IMR-90 (cell line): ENCODE measurements around the gene RORB. TPM values are rescaled to one million over a fixed set of nuclear protein-coding genes. Genes with fewer than 3 reads are reported as not detected.

Experiments
- ATAC-seq: fragments of 200-7000 bp; cut with Tn5 transposase; 2 replicates; pipeline ENCODE4 v1.9.1; 2020; ENCODE audit warnings: low read depth, mild to moderate bottlenecking, moderate library complexity
- BruUV-seq: library from RNA; stranded (reverse); fragments of 400-500 nt; replicated peaks from 2 replicates; lab custom pipeline; 2021; lab: Mats Ljungman, UMichigan
- CTCF ChIA-PET: fragments of 300-600 bp; formaldehyde crosslinking; extraction: SDS; loops from one replicate; lab custom pipeline; 2021; ENCODE audit warnings: antibody characterized with exemption; lab: Yijun Ruan, JAX
- POLR2A ChIA-PET: fragments of 300-600 bp; sonication (Branson Sonifier 250); formaldehyde crosslinking; loops from one replicate; lab custom pipeline; 2022; ENCODE audit warnings: antibody characterized with exemption; ENCODE audit not compliant: unreplicated experiment; lab: Charles Lee
- DNase-seq: peaks from one replicate; pipeline ENCODE4 v3.0.0; 2013
- H2AFZ ChIP-seq: replicated peaks from 2 replicates; pipeline ENCODE3; 2013; ENCODE audit warnings: low read length, mild to moderate bottlenecking; ENCODE audit not compliant: poor library complexity
- H2AK5ac ChIP-seq: 2 replicates; pipeline ENCODE4 v1.6.1; 2013; ENCODE audit warnings: low read depth, low read length, inconsistent platforms
- H2AK9ac ChIP-seq: replicated peaks from 2 replicates; pipeline ENCODE3; 2013; ENCODE audit warnings: mild to moderate bottlenecking, low read depth, low read length, moderate library complexity; ENCODE audit not compliant: poor library complexity
- H2BK120ac ChIP-seq: 2 replicates; pipeline ENCODE4 v1.6.1; 2013; ENCODE audit warnings: low read depth, low read length, inconsistent platforms
- H2BK15ac ChIP-seq: 3 replicates; pipeline ENCODE4 v1.6.1; 2013; ENCODE audit warnings: low read depth, low read length, inconsistent platforms
- H2BK20ac ChIP-seq: 2 replicates; pipeline ENCODE4 v1.6.1; 2013; ENCODE audit warnings: low read depth, mild to moderate bottlenecking, inconsistent platforms, low read length, moderate library complexity
- H2BK5ac ChIP-seq: 2 replicates; pipeline ENCODE4 v1.6.1; 2013; ENCODE audit warnings: mild to moderate bottlenecking, low read depth, low read length, inconsistent platforms; ENCODE audit not compliant: poor library complexity, severe bottlenecking
- H3K14ac ChIP-seq: replicated peaks from 2 replicates; pipeline ENCODE4 v1.6.1; 2013; ENCODE audit warnings: low read depth, low read length, inconsistent platforms
- H3K18ac ChIP-seq: 2 replicates; pipeline ENCODE4 v1.6.1; 2013; ENCODE audit warnings: low read depth, low read length, control low read depth
- H3K23ac ChIP-seq: 2 replicates; pipeline ENCODE4 v1.6.1; 2013; ENCODE audit warnings: low read depth, low read length, inconsistent platforms
- H3K27ac ChIP-seq: 2 replicates; pipeline ENCODE4 v1.5.1; 2013; ENCODE audit warnings: mild to moderate bottlenecking, control low read depth, low read length; ENCODE audit not compliant: insufficient read depth
- H3K27me3 ChIP-seq: 2 replicates; pipeline ENCODE4 v1.6.1; 2013; ENCODE audit warnings: low read length; ENCODE audit not compliant: control insufficient read depth, insufficient read depth
- H3K36me3 ChIP-seq: 2 replicates; pipeline ENCODE4 v1.6.1; 2013; ENCODE audit warnings: low read length, mixed read lengths; ENCODE audit not compliant: control insufficient read depth, insufficient read depth
- H3K4ac ChIP-seq: 2 replicates; pipeline ENCODE4 v1.6.1; 2013; ENCODE audit warnings: low read depth, low read length, inconsistent platforms
- H3K4me1 ChIP-seq: 2 replicates; pipeline ENCODE4 v1.6.1; 2013; ENCODE audit warnings: low read length, mixed read lengths; ENCODE audit not compliant: control insufficient read depth, insufficient read depth
- H3K4me2 ChIP-seq: 2 replicates; pipeline ENCODE4 v1.6.1; 2013; ENCODE audit warnings: low read depth, mild to moderate bottlenecking, control low read depth, low read length, moderate library complexity
- H3K4me3 ChIP-seq: 2 replicates; pipeline ENCODE4 v1.5.1; 2013; ENCODE audit warnings: low read depth, mild to moderate bottlenecking, control low read depth, low read length, moderate library complexity; ENCODE audit not compliant: insufficient read depth
- H3K56ac ChIP-seq: 2 replicates; pipeline ENCODE4 v1.6.1; 2013; ENCODE audit warnings: low read length, inconsistent platforms; ENCODE audit not compliant: insufficient read depth; ENCODE audit errors: extremely low read depth
- H3K79me1 ChIP-seq, 2 experiments: 2 replicates each; pipeline ENCODE4 v1.6.1; 2013; ENCODE audit warnings: low read length in 2 of 2, inconsistent platforms in 1 of 2, low read depth in 1 of 2
- H3K9ac ChIP-seq: 2 replicates; pipeline ENCODE4 v1.6.1; 2013; ENCODE audit warnings: low read depth, low read length, control low read depth
- H3K9me1 ChIP-seq: 2 replicates; pipeline ENCODE4 v1.6.1; 2013; ENCODE audit warnings: low read length, inconsistent platforms; ENCODE audit not compliant: insufficient read depth
- H3K9me3 ChIP-seq: 2 replicates; pipeline ENCODE4 v1.6.1; 2013; ENCODE audit warnings: low read length; ENCODE audit not compliant: control insufficient read depth, insufficient read depth
- H4K20me1 ChIP-seq: 2 replicates; pipeline ENCODE4 v1.6.1; 2013; ENCODE audit warnings: low read length, inconsistent platforms; ENCODE audit not compliant: insufficient read depth
- H4K5ac ChIP-seq: 2 replicates; pipeline ENCODE4 v1.6.1; 2013; ENCODE audit warnings: mild to moderate bottlenecking, low read depth, low read length, control low read depth
- H4K8ac ChIP-seq, 2 experiments: 2 replicates each; pipeline ENCODE4 v1.6.1; 2013; ENCODE audit warnings: low read depth in 2 of 2, low read length in 2 of 2, control low read depth in 1 of 2, inconsistent platforms in 1 of 2
- H4K91ac ChIP-seq: 2 replicates; pipeline ENCODE4 v1.6.1; 2013; ENCODE audit warnings: low read depth, low read length, inconsistent platforms; ENCODE audit not compliant: insufficient read depth
- MAFK ChIP-seq: IDR thresholded peaks from 2 replicates; pipeline ENCODE4 v1.6.1; 2012; ENCODE audit warnings: low read depth, low read length, improper control_type of control experiment
- RCOR1 ChIP-seq: IDR thresholded peaks from 2 replicates; pipeline ENCODE4 v1.6.1; 2012; ENCODE audit warnings: mild to moderate bottlenecking, low read length, improper control_type of control experiment; ENCODE audit not compliant: insufficient replicate concordance
- WGBS, 2 experiments: methylation state at CpG; one replicate each; pipeline versions ENCODE4 v1.1.5 to v1.1.7; 2013; ENCODE audit warnings: missing lambda C conversion rate in 2 of 2; ENCODE audit not compliant: insufficient read length in 1 of 2; ENCODE audit errors: extremely low coverage in 2 of 2; 5-methylcytosine and 5-hydroxymethylcytosine counted together
- dilution Hi-C: fragments of 300-500 bp; cut with HindIII; formaldehyde crosslinking; loops from one replicate; pipeline ENCODE4 v1.14.3; 2018; ENCODE audit warnings: low sequenced_read_pairs; ENCODE audit not compliant: unreplicated experiment
- in situ Hi-C: fragments of 300-500 bp; cut with MboI; formaldehyde crosslinking; loops from 3 replicates; pipeline ENCODE4 v1.14.3; 2019; ENCODE audit warnings: low sequenced_read_pairs, inconsistent platforms, mixed read lengths
- intact Hi-C: fragments of 100-400 bp; cut with micrococcal nuclease; formaldehyde crosslinking; loops from 2 replicates; pipeline ENCODE4 v1.10.0; 2022
- polyA plus RNA-seq, 3 experiments: library from polyadenylated mRNA; depleted of rRNA; stranded (reverse); fragments of >200 nt; gene quantifications; 2 replicates each; pipeline ENCODE4 v1.2.3, GENCODE V29; 2012; ENCODE audit warnings: low replicate concordance in 1 of 3
- total RNA-seq: library from RNA; depleted of rRNA; stranded (reverse); fragments of >200 nt; gene quantifications from 2 replicates; pipeline ENCODE4 v1.2.3, GENCODE V29; 2012

RORB gene
- total and polyA plus RNA-seq, 2 of the 4 experiments (the other 2 are of a cell fraction), result not detected

DNA sequence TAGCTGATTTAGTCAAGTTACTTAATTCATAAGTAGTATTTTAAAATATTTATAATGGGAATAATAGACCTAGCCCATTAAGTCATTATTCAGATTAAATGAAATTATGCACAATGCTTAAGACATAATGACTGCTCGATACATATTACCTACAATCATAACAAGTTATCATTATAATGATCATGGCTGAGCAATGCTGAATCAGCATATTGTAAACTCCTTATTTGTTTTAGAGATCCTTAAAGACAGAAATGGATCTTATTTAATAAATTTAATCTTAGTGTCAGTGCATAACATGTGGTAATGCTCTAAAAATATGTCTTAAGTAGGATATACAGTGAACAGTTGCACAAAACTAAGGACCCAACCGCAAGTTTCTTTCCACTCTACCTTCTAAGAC lies 221.6 kb downstream of the RORB start:
- Histone ChIP-seq H3K9me1 (no peaks in the 10 kb centered on the region), H2BK15ac (no peak overlapping the region), H3K56ac (no peak overlapping the region), H3K23ac (no peak overlapping the region), H3K9ac (no peak overlapping the region), H3K18ac (no peak overlapping the region), H2BK20ac (no peak overlapping the region), H3K27ac (no peak overlapping the region), H3K36me3 (no peaks in the 10 kb centered on the region), H4K20me1 (no peaks in the 10 kb centered on the region), H3K9me3 (no peaks in the 10 kb centered on the region), H4K5ac (no peak overlapping the region), H3K4me3 (no peak overlapping the region), H3K4ac (no peak overlapping the region), H3K14ac (no peak overlapping the region), H3K79me1 (no peaks in the 10 kb centered on the region), H4K91ac (no peak overlapping the region), H3K4me2 (no peak overlapping the region), H2BK120ac (no peak overlapping the region), H2BK5ac (no peak overlapping the region), H3K27me3 (peaks cover 2% of the 10 kb centered on the region; the same call in 1 of the 2 replicates), H2AFZ (no peak overlapping the region), H4K8ac (no peak overlapping the region), H3K4me1 (no peaks in the 10 kb centered on the region), H2AK9ac (no peak overlapping the region), H2AK5ac (no peak overlapping the region)
- intact Hi-C loops (no loop called here), dilution Hi-C loops (no loop called here), in situ Hi-C loops (no loop called here)
- no peak for ATAC-seq
- no peak for DNase-seq
- POLR2A ChIA-PET, result no interaction called here
- WGBS, 2 experiments, result 50% methylated on average over 1 of the region's 2 CpGs; no CpG with 5 or more reads in 1 of the 2 experiments
- no TSS peak for BruUV-seq
- CTCF ChIA-PET, result no interaction called here
- TF ChIP-seq MAFK (peak; percentile 98), RCOR1 (no peak)
